H9 (cell line): ENCODE measurements around the gene ITGA1. TPM values are rescaled to one million over a fixed set of nuclear protein-coding genes. Genes with fewer than 3 reads are reported as not detected.
A peak's percentile ranks its signal among the peaks of the same experiment; 100 is the strongest.

ENCODE experiments used
- DNase-seq: peaks from one replicate; pipeline ENCODE4 v3.0.0-alpha.2; 2017
- H2AFZ ChIP-seq: one replicate; pipeline ENCODE4 v1.6.1; 2013; ENCODE audit warnings: mild to moderate bottlenecking, low read length, control low read depth, moderate library complexity
- H2AK5ac ChIP-seq: 2 replicates; pipeline ENCODE4 v1.6.1; 2013; ENCODE audit warnings: low read length, control low read depth, mixed read lengths; ENCODE audit not compliant: insufficient read length
- H2BK120ac ChIP-seq: one replicate; pipeline ENCODE4 v1.6.1; 2013; ENCODE audit warnings: low read depth, mild to moderate bottlenecking, low read length, control low read depth, inconsistent platforms; ENCODE audit not compliant: poor library complexity, severe bottlenecking
- H2BK12ac ChIP-seq: 2 replicates; pipeline ENCODE4 v1.6.1; 2013; ENCODE audit warnings: low read length, control low read depth, mixed read lengths, low read depth; ENCODE audit not compliant: insufficient read length
- H2BK15ac ChIP-seq: 2 replicates; pipeline ENCODE4 v1.6.1; 2013; ENCODE audit warnings: low read depth, low read length, control low read depth
- H2BK20ac ChIP-seq: one replicate; pipeline ENCODE4 v1.6.1; 2013; ENCODE audit warnings: low read depth, mild to moderate bottlenecking, low read length, control low read depth, inconsistent platforms; ENCODE audit not compliant: poor library complexity, severe bottlenecking
- H2BK5ac ChIP-seq: 2 replicates; pipeline ENCODE4 v1.6.1; 2013; ENCODE audit warnings: low read length, control low read depth, mixed read lengths; ENCODE audit not compliant: insufficient read length
- H3K14ac ChIP-seq: 2 replicates; pipeline ENCODE4 v1.6.1; 2013; ENCODE audit warnings: low read length, control low read depth; ENCODE audit not compliant: insufficient read depth
- H3K18ac ChIP-seq: 2 replicates; pipeline ENCODE4 v1.6.1; 2013; ENCODE audit warnings: low read depth, mild to moderate bottlenecking, mixed read lengths, low read length, control low read depth; ENCODE audit not compliant: insufficient read length
- H3K23ac ChIP-seq: 2 replicates; pipeline ENCODE4 v1.6.1; 2013; ENCODE audit warnings: low read length, control low read depth, mixed read lengths, low read depth; ENCODE audit not compliant: insufficient read length
- H3K23me2 ChIP-seq: 2 replicates; pipeline ENCODE4 v1.6.1; 2013; ENCODE audit warnings: low read depth, mild to moderate bottlenecking, mixed read lengths, low read length, control low read depth; ENCODE audit not compliant: insufficient read length, poor library complexity, severe bottlenecking
- H3K27ac ChIP-seq: 2 replicates; pipeline ENCODE4 v1.5.1; 2013; ENCODE audit warnings: low read length, control low read depth, mixed read lengths, low read depth; ENCODE audit not compliant: insufficient read length
- H3K27me3 ChIP-seq: 2 replicates; pipeline ENCODE4 v1.6.1; 2013; ENCODE audit warnings: low read length, control low read depth, inconsistent platforms; ENCODE audit not compliant: insufficient read depth
- H3K4ac ChIP-seq: 2 replicates; pipeline ENCODE4 v1.6.1; 2013; ENCODE audit warnings: low read depth, mild to moderate bottlenecking, control low read depth, inconsistent platforms, low read length, moderate library complexity
- H3K4me1 ChIP-seq: 2 replicates; pipeline ENCODE4 v1.6.1; 2013; ENCODE audit warnings: low read length, control low read depth, inconsistent platforms; ENCODE audit not compliant: insufficient read depth
- H3K4me2 ChIP-seq: 2 replicates; pipeline ENCODE4 v1.6.1; 2013; ENCODE audit warnings: low read length, control low read depth, mixed read lengths; ENCODE audit not compliant: insufficient read length, insufficient read depth
- H3K56ac ChIP-seq: 2 replicates; pipeline ENCODE4 v1.6.1; 2013; ENCODE audit warnings: low read depth, mild to moderate bottlenecking, mixed read lengths, low read length, control low read depth; ENCODE audit not compliant: insufficient read length
- H3K79me1 ChIP-seq: 2 replicates; pipeline ENCODE4 v1.6.1; 2013; ENCODE audit warnings: low read depth, mild to moderate bottlenecking, moderate library complexity, low read length, control low read depth, inconsistent platforms; ENCODE audit not compliant: insufficient read depth, poor library complexity, severe bottlenecking
- H3K79me2 ChIP-seq: 2 replicates; pipeline ENCODE4 v1.6.1; 2013; ENCODE audit warnings: low read length, control low read depth, inconsistent platforms; ENCODE audit not compliant: insufficient read depth
- H3K9ac ChIP-seq: 2 replicates; pipeline ENCODE4 v1.6.1; 2013; ENCODE audit warnings: low read length, control low read depth, mixed read lengths; ENCODE audit not compliant: insufficient read length; ENCODE audit errors: extremely low read depth
- H3K9me3 ChIP-seq: one replicate; pipeline ENCODE4 v1.6.1; 2013; ENCODE audit warnings: low read depth, low read length, inconsistent platforms; ENCODE audit not compliant: control insufficient read depth
- H3T11ph ChIP-seq: one replicate; pipeline ENCODE4 v1.6.1; 2013; ENCODE audit warnings: mild to moderate bottlenecking, low read length, control low read depth, inconsistent platforms
- H4K20me1 ChIP-seq: one replicate; pipeline ENCODE4 v1.6.1; 2013; ENCODE audit not compliant: control insufficient read depth, insufficient read length, insufficient read depth
- H4K5ac ChIP-seq: 2 replicates; pipeline ENCODE4 v1.6.1; 2013; ENCODE audit warnings: low read depth, mild to moderate bottlenecking, mixed read lengths, low read length, control low read depth; ENCODE audit not compliant: insufficient read length
- H4K8ac ChIP-seq: replicated peaks from 2 replicates; pipeline ENCODE4 v1.6.1; 2013; ENCODE audit warnings: low read length, control low read depth, mixed read lengths, low read depth; ENCODE audit not compliant: insufficient read length
- H4K91ac ChIP-seq: 2 replicates; pipeline ENCODE4 v1.6.1; 2013; ENCODE audit warnings: low read depth, mild to moderate bottlenecking, moderate library complexity, mixed read lengths, low read length, control low read depth; ENCODE audit not compliant: insufficient read length
- H3K27ac Mint-ChIP-seq, 3 experiments: 2 replicates in 2 of 3; 3 replicates in 1 of 3; pipeline ENCODE4 v1.8.0; 2020 to 2021; ENCODE audit warnings: mixed read lengths in 3 of 3, mild to moderate bottlenecking in 1 of 3, moderate library complexity in 1 of 3
- H3K27me3 Mint-ChIP-seq: 2 replicates; pipeline ENCODE4 v1.8.0; 2021; ENCODE audit warnings: low read depth, mild to moderate bottlenecking, moderate library complexity, mixed read lengths
- H3K36me3 Mint-ChIP-seq, 3 experiments: 2 replicates in 2 of 3; 3 replicates in 1 of 3; pipeline ENCODE4 v1.8.0; 2020 to 2021; ENCODE audit warnings: low read depth in 3 of 3, mixed read lengths in 3 of 3; ENCODE audit not compliant: insufficient read depth in 1 of 3
- H3K4me1 Mint-ChIP-seq, 2 experiments: 2 replicates each; pipeline ENCODE4 v1.8.0; 2020; ENCODE audit warnings: mixed read lengths in 2 of 2
- H3K4me3 Mint-ChIP-seq, 2 experiments: 2 replicates in 1 of 2; 3 replicates in 1 of 2; pipeline ENCODE4 v1.8.0; 2020 to 2021; ENCODE audit warnings: mild to moderate bottlenecking in 2 of 2, mixed read lengths in 2 of 2, moderate library complexity in 1 of 2
- H3K9me3 Mint-ChIP-seq, 2 experiments: 2 replicates in 1 of 2; 3 replicates in 1 of 2; pipeline ENCODE4 v1.8.0; 2020; ENCODE audit warnings: mild to moderate bottlenecking in 2 of 2, mixed read lengths in 2 of 2, moderate library complexity in 1 of 2
- WGBS: extraction: QIAGEN DNeasy Blood & Tissue Kit; methylation state at CpG from one replicate; pipeline ENCODE4 v1.1.7; 2013; ENCODE audit warnings: missing lambda C conversion rate, low lambda C conversion rate, mixed read lengths; ENCODE audit not compliant: insufficient read length; ENCODE audit errors: extremely low coverage; 5-methylcytosine and 5-hydroxymethylcytosine counted together
- total RNA-seq: library from RNA; stranded (reverse); gene quantifications from 2 replicates; pipeline ENCODE4 v1.2.1, GENCODE V29; 2021
- TF ChIP-seq, protein P1 (sequence below): fragments of 200-600 bp; sonication (generic); conservative IDR thresholded peaks from 3 replicates; pipeline ENCODE4 v1.8.0; 2021; ENCODE audit warnings: antibody characterized with exemption, mild to moderate bottlenecking

Gene ITGA1
- total RNA-seq, 1 experiment from 2014 or later = 3.9 TPM

GRCh38 chr5:52800394-52801213 lies 12.9 kb downstream of the ITGA1 start:
- Histone ChIP-seq H4K91ac (no peak overlapping the region), H2BK20ac (no peak overlapping the region), H3K4me2 (peak overlapping the region; percentile 89), H3K4ac (no peak overlapping the region), H2BK120ac (no peak overlapping the region), H2BK5ac (peak overlapping the region; percentile 30), H2BK15ac (no peak overlapping the region), H2AFZ (no peak overlapping the region), H3K27me3 (no peaks in the 10 kb centered on the region), H4K5ac (peak overlapping the region; percentile 28), H3K56ac (peak overlapping the region; percentile 8), H3K14ac (peak overlapping the region; percentile 83), H3T11ph (no peak overlapping the region), H3K23ac (no peak overlapping the region), H2AK5ac (no peak overlapping the region), H3K27ac (peak overlapping the region; percentile 93), H3K79me2 (peaks cover 14% of the 10 kb centered on the region; the same call in 1 of the 2 replicates), H2BK12ac (no peak overlapping the region), H4K20me1 (no peaks in the 10 kb centered on the region), H3K4me1 (peaks cover 6% of the 10 kb centered on the region; the same call in 1 of the 2 replicates), H4K8ac (no peak overlapping the region), H3K18ac (peak overlapping the region; percentile 12), H3K9ac (peak overlapping the region; percentile 75), H3K9me3 (no peaks in the 10 kb centered on the region), H3K23me2 (peaks cover 26% of the 10 kb centered on the region), H3K79me1 (no peaks in the 10 kb centered on the region)
- WGBS = no CpG with 5 or more reads among the region's 31 CpGs
- peak overlapping the region; percentile 96 to 99 (median 99) for H3K27ac Mint-ChIP-seq
- DNase-seq = peak; percentile 61
- peaks cover 4 to 7% (median 6%) of the 10 kb centered on the region in 3 experiments for H3K36me3 Mint-ChIP-seq
- no peaks in the 10 kb centered on the region for H3K27me3 Mint-ChIP-seq
- peaks cover 41 to 47% of the 10 kb centered on the region in 2 experiments for H3K4me1 Mint-ChIP-seq
- TF ChIP-seq, protein P1, sequence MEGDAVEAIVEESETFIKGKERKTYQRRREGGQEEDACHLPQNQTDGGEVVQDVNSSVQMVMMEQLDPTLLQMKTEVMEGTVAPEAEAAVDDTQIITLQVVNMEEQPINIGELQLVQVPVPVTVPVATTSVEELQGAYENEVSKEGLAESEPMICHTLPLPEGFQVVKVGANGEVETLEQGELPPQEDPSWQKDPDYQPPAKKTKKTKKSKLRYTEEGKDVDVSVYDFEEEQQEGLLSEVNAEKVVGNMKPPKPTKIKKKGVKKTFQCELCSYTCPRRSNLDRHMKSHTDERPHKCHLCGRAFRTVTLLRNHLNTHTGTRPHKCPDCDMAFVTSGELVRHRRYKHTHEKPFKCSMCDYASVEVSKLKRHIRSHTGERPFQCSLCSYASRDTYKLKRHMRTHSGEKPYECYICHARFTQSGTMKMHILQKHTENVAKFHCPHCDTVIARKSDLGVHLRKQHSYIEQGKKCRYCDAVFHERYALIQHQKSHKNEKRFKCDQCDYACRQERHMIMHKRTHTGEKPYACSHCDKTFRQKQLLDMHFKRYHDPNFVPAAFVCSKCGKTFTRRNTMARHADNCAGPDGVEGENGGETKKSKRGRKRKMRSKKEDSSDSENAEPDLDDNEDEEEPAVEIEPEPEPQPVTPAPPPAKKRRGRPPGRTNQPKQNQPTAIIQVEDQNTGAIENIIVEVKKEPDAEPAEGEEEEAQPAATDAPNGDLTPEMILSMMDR = 0 out of 3 replicates have a peak, but pooled peaks have one; percentile 13
- H3K4me3 Mint-ChIP-seq = peak overlapping the region; percentile 91 to 92
- no peaks in the 10 kb centered on the region; a peak in 1 of 5 replicates for H3K9me3 Mint-ChIP-seq
